HG03460 (cell line): Measurements from ENCODE around the gene TMEM167B.
"Not testable (repeated sequence)": the region's sequence is repeated elsewhere in the genome, so short reads cannot be mapped to it uniquely, and the experiment has no call there.

Source experiments
- ATAC-seq: cut with Tn5 transposase; IDR thresholded peaks from one replicate; pipeline ENCODE4 v1.9.1; 2021; ENCODE audit not compliant: unreplicated experiment

Gene TMEM167B

DNA sequence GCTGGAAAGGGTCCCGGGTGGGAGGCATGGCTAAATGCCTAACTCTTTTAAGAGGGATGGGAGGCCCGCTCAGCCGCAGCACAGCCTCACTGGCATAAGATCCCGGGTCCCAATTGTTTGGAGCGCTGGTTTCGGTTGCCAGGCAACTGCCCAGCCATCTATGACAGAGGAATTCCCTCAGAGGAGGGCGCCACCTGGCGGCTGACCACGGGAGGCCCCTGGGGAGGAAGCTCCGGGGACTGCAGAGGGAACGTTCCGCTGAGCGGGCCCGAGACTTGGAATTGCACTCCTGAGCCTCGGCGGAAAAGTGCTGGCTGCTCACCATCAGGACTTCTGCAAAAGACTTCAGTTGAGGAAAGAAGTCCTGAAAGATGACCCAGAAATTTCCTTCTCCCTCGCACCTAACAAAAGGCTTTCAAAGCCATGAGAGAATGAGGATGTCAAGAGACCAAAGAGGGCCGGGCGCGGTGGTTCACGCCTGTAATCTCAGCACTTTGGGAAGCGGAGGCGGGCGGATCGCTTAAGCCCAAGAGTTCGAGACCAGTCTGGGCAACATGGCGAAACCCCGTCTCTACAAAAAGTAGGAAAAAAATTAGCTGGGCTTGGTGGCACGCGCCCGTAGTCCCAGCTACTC is 22.2 kb downstream of the TMEM167B start:
- ATAC-seq, result peak; percentile 55

DNA sequence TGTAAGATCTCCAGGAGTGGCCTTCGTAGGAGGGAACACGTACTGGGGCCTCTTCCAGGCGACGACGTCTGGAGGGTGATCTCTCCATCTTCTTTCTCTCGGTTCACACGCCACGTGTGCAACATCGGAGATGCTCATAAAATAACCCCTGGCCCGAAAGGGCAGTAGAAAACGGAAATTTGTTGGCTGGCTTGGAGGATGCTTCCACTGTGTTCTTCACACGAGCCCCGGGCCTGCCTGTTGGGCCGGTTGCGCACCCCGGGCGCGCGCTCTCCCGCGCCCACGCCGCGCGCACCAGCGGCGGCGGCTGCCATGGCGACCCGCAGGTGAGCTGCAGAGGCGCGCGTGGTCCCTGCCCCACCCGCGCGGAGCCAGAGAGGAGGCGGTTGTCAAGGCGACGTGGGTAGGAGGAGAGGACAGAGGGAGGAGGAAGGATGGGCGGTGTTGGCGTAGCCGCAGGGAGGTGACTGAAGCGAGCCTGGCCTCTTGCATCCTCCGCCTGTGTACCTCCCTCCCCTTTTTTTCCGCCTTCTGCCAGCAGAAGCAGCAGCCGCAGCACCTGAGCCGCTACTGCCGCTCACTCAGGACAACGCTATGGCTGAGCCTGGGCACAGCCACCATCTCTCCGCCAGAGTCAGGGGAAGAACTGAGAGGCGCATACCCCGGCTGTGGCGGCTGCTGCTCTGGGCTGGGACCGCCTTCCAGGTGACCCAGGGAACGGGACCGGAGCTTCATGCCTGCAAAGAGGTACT is 23.2 kb downstream of the TMEM167B start, which contains the start of gene ELAPOR1:
TSS of gene ELAPOR1 (plus strand) at position 526 of the 752 bp plus-strand sequence. CDS start at position 595, 69 bp downstream.
- peak; percentile 57 for ATAC-seq

DNA sequence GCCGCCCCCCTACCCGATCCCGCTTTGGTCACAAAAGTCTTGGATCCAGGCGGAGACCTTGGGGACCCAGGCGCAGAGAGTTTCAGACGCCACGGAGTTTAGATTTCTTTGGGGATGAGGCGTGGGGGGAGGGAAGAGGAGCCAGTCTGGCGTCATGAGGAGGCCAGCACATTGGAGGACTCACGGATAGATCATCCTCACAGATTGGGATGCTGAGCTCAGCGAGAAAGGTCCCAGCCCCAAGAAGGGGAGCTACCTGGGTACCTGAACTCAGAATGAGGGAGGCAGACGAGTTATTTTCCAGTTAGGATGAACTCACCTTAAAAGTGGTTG is 23.7 kb downstream of the TMEM167B start:
- ATAC-seq, result no peak

DNA sequence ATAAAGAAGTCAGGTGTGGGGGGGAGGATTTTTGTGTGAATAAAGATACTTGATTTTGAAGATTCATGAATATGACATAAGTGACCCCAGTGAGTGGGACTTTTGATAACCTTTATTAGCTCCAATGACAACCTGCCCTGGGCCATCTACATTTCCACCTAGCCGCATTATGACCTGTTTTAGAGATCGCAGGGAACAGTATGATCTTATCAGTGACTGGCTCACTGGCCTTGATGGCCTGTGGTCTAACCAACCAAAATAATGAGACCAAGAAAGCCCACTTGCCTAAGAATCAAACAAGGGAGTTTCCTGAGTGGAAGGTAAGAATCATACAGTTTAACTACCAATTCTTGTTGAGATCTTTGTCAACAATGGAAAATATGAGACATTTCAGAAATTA is 25.1 kb downstream of the TMEM167B start:
- no peak for ATAC-seq

DNA sequence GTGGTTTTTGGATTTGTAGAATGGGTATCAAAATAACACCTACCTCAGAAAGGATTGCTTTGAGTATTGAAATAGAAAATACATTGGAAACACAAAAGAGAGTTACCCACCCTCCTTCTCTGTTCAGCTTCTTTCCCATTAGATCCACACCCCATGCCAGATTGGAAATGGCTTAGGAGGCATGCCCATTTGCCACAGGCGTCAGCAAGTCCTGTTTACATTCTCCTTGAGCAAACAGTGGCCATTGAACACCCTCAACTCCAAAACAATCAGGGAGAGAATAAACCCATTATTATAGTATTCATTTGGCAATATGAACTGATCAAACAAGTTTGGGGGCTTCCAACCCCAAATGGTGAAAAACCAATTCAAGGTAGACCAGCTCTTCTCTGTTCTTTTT is 25.7 kb downstream of the TMEM167B start:
- ATAC-seq, result no peak

DNA sequence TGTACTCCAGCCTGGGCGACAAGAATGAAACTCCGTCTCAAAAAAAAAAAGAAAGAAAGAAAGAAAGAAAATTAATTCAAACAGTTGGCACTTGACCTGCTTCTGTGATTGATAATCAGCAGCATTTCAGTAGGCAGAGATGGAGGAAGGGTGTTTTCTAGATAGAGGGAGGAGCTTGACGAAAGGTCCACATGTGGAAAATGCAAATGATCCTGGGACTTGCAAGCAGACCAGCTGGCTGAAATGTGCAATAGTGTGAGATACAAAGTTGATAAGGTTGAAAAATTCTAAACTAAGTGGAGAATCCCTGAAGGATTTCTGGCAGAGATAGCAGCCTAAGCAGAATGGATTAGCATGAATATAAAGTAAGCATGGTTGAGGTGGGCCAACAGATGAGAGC is 27.5 kb downstream of the TMEM167B start:
- ATAC-seq, result no peak

DNA sequence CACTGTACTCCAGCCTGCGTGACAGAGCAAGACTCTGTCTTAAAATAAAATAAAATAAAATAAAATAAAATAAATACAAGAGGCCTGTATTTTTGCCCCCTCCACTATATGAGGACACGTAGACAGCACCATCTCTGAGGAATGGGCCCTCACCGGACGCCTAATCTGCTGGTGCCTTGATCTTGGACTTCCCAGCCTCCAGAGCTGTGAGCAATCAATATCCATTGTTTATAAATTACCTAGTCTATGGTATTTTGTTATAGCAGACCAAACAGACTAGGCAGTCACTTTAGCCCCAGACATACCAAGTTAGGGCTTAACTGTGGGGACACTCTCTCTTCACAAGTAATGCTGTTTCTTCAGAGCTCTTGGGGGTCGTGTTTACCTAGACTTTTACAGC is 29.8 kb downstream of the TMEM167B start:
- no peak for ATAC-seq

DNA sequence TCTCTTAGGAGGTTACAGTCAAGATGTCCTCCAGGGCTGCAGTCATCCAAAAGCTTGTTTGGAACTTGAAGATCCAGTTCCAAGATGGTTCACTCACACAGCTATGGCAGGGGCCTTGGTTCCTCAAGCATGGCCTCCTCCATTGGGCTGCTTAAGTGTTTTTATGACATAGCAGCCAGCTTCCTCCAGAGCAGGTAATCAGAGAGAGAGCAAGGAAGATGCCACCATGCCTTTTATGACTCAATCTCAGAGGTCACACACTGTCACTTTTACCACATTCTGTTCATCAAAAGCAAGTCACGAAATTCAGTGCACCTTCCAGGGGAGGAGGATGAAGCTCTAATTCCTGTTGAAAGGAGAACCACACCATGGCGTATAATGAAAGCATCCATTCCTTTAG is 40.5 kb downstream of the TMEM167B start:
- no peak for ATAC-seq

DNA sequence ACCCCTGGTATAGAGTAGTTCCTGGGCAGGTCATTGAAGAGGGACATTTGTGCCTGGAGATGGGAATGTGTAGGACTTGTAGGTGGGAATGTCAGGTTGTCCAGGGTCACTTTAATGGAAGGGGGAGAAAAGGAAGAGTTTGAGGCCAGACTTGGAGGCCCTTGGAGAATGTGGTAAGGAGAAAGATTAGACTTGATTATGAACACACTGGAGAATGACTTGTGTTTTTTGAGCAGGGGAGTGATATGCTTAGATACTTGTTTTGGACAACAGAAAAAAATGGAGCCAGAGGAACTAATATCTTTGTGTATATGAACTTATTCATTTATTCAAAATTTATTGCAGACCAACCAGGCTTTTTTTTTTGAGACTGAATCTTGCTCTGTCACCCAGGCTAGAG is 41.2 kb downstream of the TMEM167B start:
- no peak for ATAC-seq

DNA sequence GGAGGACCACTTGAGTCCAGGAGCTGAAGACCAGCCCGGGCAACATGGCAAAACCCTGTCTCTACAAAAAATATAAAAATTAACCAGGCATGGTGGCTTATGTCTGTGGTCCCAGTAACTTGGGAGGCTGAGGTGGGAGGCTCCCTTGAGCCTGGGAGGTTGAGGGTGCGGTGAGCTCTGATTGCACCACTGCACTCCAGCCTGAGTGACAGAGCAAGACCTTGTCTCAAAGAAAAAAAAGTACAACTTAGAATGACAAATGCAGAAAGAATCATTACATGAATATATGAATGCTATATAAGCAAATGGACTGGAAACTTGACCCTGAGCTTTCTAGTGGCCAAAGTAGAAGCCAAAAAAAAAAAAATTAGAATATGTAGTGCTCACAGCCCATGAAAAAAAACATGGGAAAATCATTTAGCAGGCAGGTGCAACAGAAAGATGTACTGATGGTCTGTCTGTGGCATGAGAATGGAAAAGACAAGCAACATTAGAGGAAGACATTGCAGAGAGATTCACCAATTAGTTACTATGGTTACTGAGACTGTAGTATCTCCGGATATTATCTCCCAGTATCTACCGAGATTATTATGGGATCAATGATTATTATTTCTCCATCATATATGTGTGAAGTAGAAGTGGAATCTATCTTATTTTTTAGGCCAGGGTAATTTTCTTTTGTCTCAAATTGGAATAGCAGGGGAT is 42.6 kb downstream of the TMEM167B start:
- ATAC-seq, result no peak

DNA sequence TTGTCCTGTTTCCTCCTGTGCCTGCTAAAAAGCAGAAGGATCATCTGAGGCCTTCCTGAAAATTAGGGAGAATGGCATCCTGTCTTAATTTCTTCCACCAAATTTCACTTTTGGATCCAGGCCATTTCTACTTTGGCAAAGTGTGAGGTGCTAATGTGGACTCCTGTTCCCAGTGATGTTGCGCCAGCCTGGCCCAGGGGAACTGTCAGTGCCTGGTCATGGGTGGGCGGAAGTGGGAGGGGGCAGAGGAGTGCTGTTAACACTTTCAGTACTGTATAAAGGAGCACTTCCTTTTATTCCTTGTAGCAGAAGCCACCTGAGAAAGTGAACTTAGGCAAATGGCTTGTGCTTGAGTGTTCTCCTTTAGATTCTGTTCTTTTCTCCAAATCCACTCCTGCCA is 43.3 kb downstream of the TMEM167B start:
- peak; percentile 75 for ATAC-seq

DNA sequence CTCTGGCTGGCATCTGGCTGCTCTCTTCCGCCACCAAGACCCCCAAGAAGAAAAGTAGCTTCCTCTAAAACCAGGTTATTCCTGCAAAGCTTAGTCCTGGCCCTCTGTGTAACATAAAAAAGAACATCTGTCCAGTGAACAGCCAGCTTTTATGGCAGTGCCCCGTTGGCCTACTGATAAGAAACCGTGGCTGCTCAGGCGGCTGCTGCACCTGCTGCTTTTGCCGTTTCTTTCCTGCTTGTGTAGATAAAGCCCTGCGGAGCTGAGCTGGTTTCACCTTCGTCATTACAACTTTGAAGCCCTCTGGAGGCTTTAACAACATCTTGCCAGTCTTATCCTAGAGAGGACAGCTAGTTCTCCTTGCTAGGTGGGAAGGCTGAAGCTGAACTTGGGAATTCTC is 43.9 kb downstream of the TMEM167B start:
- ATAC-seq, result peak; percentile 68

DNA sequence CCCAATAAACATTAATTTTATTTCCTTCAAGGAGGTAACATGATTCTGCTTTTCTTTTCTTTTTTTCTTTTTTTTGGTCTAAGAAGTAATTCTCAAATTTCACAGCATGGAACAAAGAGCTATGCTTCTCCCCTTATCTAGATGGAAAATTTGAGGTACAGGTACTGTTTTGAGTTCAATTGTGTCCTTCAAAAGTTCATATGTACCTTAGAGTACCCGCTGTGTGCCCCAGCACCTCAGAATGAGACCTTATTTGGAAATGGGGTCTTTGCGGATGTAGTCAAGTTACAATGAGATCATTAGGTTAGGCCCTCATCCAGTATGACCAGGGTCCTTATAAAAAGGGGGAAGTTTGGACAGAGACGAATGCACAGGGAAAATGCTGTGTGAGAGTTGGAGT is 45.4 kb downstream of the TMEM167B start:
- no peak for ATAC-seq

DNA sequence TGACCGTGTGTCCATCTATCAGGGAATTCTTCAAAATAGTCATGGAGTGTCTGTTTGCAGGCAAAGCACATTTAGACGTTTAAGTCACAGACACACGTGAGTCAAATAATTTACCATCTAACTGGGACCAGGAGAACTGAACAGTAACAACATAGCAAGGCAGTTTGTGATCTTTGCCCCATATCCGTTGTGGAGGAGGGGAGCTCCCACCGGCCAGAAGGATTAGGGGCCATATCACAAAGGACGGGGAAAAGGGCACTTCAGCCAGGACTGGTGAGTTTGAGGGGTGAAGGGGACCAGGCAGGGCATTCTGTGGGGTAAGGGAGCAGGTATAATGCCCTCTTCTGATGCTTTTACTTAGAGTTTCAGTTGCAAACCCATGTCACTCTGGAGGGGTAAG is 46.2 kb downstream of the TMEM167B start:
- no peak for ATAC-seq

DNA sequence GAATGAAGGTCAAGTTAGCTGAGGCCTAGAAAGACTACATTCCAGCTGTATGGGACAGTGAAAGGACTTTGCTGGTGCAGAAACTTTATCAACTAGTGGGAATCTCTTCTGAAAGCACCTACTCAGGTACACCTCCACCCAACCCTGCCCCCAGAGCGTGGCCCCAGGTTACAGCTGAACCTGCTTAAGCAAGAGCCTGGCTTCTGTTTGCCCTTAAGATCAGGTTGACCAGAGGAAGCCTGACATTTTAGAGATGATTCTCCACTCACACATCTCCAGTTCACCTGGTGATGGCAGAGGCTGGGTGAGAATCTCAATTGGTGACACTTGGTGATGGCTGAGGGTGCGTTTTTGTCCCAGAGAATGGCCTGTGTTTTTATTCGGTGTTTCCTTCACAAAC is 47.4 kb downstream of the TMEM167B start:
- no peak for ATAC-seq

DNA sequence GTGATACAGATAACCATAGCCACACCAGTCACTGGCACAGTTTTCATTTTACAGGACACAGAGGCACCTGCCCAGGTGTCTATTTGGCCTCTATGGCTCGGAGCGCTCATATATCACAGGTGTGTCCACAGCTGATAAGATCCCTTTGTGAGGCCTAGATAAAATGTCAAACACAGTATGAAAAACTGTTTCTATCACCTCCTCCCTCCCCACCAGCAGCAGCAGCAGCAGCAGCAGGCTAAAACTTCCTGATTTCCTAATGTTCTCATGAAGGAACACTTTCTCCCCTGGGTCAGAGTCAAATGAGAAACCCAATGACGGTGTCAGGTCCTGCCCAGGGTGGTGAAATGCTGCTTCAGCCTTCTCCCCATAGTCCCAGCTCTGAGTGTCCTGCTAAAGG is 47.8 kb downstream of the TMEM167B start:
- ATAC-seq, result no peak

DNA sequence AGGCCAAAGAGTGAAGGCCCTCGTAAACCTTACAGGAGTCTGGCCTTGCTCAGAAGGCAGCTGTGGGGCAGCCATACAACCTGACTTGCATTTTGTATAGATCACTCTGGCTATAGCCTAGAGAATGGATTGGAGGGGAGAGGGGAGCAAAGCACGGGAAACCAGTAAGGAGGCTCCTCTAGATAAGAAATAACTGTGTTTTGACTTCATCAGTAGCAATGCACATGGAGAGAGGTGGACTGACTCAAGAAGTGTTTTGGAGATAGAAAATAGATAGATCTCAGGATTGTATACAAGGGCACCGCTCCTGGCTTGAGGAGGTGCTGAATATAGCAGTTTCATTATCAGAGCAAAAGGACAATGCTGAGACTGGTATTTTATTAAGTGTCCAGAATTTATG is 49.8 kb downstream of the TMEM167B start:
- no peak for ATAC-seq

DNA sequence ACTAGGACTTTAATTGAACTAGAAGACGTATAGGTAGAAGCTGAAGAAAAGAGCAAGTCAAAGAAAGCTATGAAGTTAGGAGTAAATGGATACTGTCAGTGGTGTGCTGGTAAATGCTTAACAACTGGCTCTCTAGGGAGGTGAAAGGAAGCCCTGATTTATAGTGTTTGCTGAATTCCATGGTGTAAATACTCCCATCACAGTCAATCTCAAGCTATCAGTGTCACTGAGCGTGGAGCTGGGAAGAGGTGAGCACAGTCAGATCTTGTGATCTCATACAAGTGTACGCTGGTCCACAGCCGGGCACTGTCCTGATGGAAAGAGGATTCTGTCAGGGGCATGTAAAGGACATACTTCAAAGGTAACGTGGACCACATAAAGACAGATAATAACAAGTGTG is 51.7 kb downstream of the TMEM167B start:
- ATAC-seq, result no peak

DNA sequence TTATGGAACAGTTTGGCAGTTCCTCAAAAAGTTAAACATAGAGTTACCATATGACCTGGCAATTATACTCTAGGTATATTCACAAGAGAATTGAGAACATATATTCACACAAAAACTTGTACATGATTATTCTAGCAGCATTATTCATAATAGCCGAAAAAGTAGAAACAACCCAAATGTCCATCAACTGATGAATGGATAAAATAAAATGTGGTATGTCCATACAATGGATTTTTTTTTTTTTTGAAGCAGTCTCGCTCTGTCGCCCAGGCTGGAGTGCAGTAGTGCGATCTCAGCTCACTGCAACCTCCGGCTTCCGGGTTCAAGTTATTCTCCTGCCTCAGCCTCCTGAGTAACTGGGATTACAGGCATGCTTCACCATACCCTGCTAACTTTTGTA is 52.2 kb downstream of the TMEM167B start:
- ATAC-seq, result not testable (repeated sequence)
